ENCODE measurements around the gene SIK2.

The SIK2 gene

GRCh38 chr11:111718436-111718835, 116.2 kb downstream of the SIK2 start:
- Histone ChIP-seq H3K9me3 (ENCODE audit: control insufficient read depth, low read length) (no peaks in the 10 kb centered on the region), H3K36me3 (ENCODE audit: control insufficient read depth, insufficient read depth, low read length) (peaks cover 52% of the 10 kb centered on the region), H3K4me3 (ENCODE audit: extremely low read depth, insufficient read depth, low read length, poor library complexity, severe bottlenecking) (no peak overlapping the region), H3K27ac (ENCODE audit: low read depth, low read length, severe bottlenecking) (peak overlapping the region; percentile 18), H3K4me1 (ENCODE audit: control insufficient read depth, insufficient read depth, low read length, poor library complexity, severe bottlenecking) (peaks cover 11% of the 10 kb centered on the region)
- 84 to 92% methylated on average over 4 to 5 of the region's 6 CpGs for WGBS, 2 experiments (ENCODE audit: insufficient coverage in 2 of 2)

- peaks cover 11% of the 10 kb centered on the region for H3K4me1 ChIP-seq (ENCODE audit: control insufficient read depth, insufficient read depth, low read length, poor library complexity, severe bottlenecking)
- peak overlapping the region; percentile 25 for H3K27ac ChIP-seq (ENCODE audit: low read depth, low read length, severe bottlenecking)
- H3K36me3 ChIP-seq (ENCODE audit: control insufficient read depth, insufficient read depth, low read length) = peaks cover 51% of the 10 kb centered on the region
- WGBS, 2 experiments (ENCODE audit: insufficient coverage in 2 of 2) = 89 to 93% methylated on average over 4 to 5 of the region's 5 CpGs
- H3K4me3 ChIP-seq (ENCODE audit: extremely low read depth, insufficient read depth, low read length, poor library complexity, severe bottlenecking) = no peak overlapping the region
- no peaks in the 10 kb centered on the region for H3K9me3 ChIP-seq (ENCODE audit: control insufficient read depth, low read length)
Observed at GRCh38 chr11:111718859-111719258, 116.6 kb downstream of the SIK2 start.

- H3K4me1 ChIP-seq (ENCODE audit: control insufficient read depth, insufficient read depth, low read length, poor library complexity, severe bottlenecking) = peaks cover 11% of the 10 kb centered on the region
- no peaks in the 10 kb centered on the region for H3K9me3 ChIP-seq (ENCODE audit: control insufficient read depth, low read length)
- WGBS, 2 experiments (ENCODE audit: insufficient coverage in 2 of 2) = 82 to 100% methylated on average over 1 to 2 of the region's 2 CpGs
- peaks cover 54% of the 10 kb centered on the region for H3K36me3 ChIP-seq (ENCODE audit: control insufficient read depth, insufficient read depth, low read length)
- no peak overlapping the region for H3K4me3 ChIP-seq (ENCODE audit: extremely low read depth, insufficient read depth, low read length, poor library complexity, severe bottlenecking)
- H3K27ac ChIP-seq (ENCODE audit: low read depth, low read length, severe bottlenecking) = no peak overlapping the region
Observed at GRCh38 chr11:111719379-111719778, 117.1 kb downstream of the SIK2 start.

GRCh38 chr11:111720801-111721494, 118.7 kb downstream of the SIK2 start:
- H3K36me3 ChIP-seq (ENCODE audit: control insufficient read depth, insufficient read depth, low read length) = peaks cover 69% of the 10 kb centered on the region
- no peak overlapping the region for H3K4me3 ChIP-seq (ENCODE audit: extremely low read depth, insufficient read depth, low read length, poor library complexity, severe bottlenecking)
- no peak overlapping the region for H3K27ac ChIP-seq (ENCODE audit: low read depth, low read length, severe bottlenecking)
- WGBS, 2 experiments (ENCODE audit: insufficient coverage in 2 of 2) = 93 to 100% methylated on average over 4 to 6 of the region's 7 CpGs
- H3K4me1 ChIP-seq (ENCODE audit: control insufficient read depth, insufficient read depth, low read length, poor library complexity, severe bottlenecking) = peaks cover 11% of the 10 kb centered on the region
- no peaks in the 10 kb centered on the region for H3K9me3 ChIP-seq (ENCODE audit: control insufficient read depth, low read length)

- H3K4me3 ChIP-seq (ENCODE audit: extremely low read depth, insufficient read depth, low read length, poor library complexity, severe bottlenecking) = no peak overlapping the region
- H3K36me3 ChIP-seq (ENCODE audit: control insufficient read depth, insufficient read depth, low read length) = peaks cover 79% of the 10 kb centered on the region
- H3K9me3 ChIP-seq (ENCODE audit: control insufficient read depth, low read length) = no peaks in the 10 kb centered on the region
- 94 to 96% methylated on average over 4 to 6 of the region's 8 CpGs for WGBS, 2 experiments (ENCODE audit: insufficient coverage in 2 of 2)
- H3K27ac ChIP-seq (ENCODE audit: low read depth, low read length, severe bottlenecking) = no peak overlapping the region
- peaks cover 11% of the 10 kb centered on the region for H3K4me1 ChIP-seq (ENCODE audit: control insufficient read depth, insufficient read depth, low read length, poor library complexity, severe bottlenecking)
Observed at GRCh38 chr11:111722501-111722900, 120.3 kb downstream of the SIK2 start.

- Histone ChIP-seq H3K36me3 (ENCODE audit: control insufficient read depth, insufficient read depth, low read length) (peaks cover 83% of the 10 kb centered on the region), H3K9me3 (ENCODE audit: control insufficient read depth, low read length) (no peaks in the 10 kb centered on the region), H3K4me3 (ENCODE audit: extremely low read depth, insufficient read depth, low read length, poor library complexity, severe bottlenecking) (no peak overlapping the region), H3K4me1 (ENCODE audit: control insufficient read depth, insufficient read depth, low read length, poor library complexity, severe bottlenecking) (peaks cover 3% of the 10 kb centered on the region), H3K27ac (ENCODE audit: low read depth, low read length, severe bottlenecking) (no peak overlapping the region)
- WGBS, 2 experiments (ENCODE audit: insufficient coverage in 2 of 2) = 70 to 74% methylated on average over 12 to 15 of the region's 15 CpGs
Observed at GRCh38 chr11:111723595-111723994, 121.3 kb downstream of the SIK2 start.

- no peaks in the 10 kb centered on the region for H3K9me3 ChIP-seq (ENCODE audit: control insufficient read depth, low read length)
- no peak overlapping the region for H3K4me3 ChIP-seq (ENCODE audit: extremely low read depth, insufficient read depth, low read length, poor library complexity, severe bottlenecking)
- 88 to 89% methylated on average over 7 of the region's 11 CpGs for WGBS, 2 experiments (ENCODE audit: insufficient coverage in 2 of 2)
- no peak overlapping the region for H3K27ac ChIP-seq (ENCODE audit: low read depth, low read length, severe bottlenecking)
- H3K4me1 ChIP-seq (ENCODE audit: control insufficient read depth, insufficient read depth, low read length, poor library complexity, severe bottlenecking) = peaks cover 2% of the 10 kb centered on the region
- peaks cover 77% of the 10 kb centered on the region for H3K36me3 ChIP-seq (ENCODE audit: control insufficient read depth, insufficient read depth, low read length)
Observed at GRCh38 chr11:111724615-111725129, 122.4 kb downstream of the SIK2 start.

GRCh38 chr11:111725621-111726020, 123.4 kb downstream of the SIK2 start:
- Histone ChIP-seq H3K4me3 (ENCODE audit: extremely low read depth, insufficient read depth, low read length, poor library complexity, severe bottlenecking) (no peak overlapping the region), H3K4me1 (ENCODE audit: control insufficient read depth, insufficient read depth, low read length, poor library complexity, severe bottlenecking) (peaks cover 9% of the 10 kb centered on the region), H3K9me3 (ENCODE audit: control insufficient read depth, low read length) (no peaks in the 10 kb centered on the region), H3K36me3 (ENCODE audit: control insufficient read depth, insufficient read depth, low read length) (peaks cover 67% of the 10 kb centered on the region), H3K27ac (ENCODE audit: low read depth, low read length, severe bottlenecking) (no peak overlapping the region)
- WGBS, 2 experiments (ENCODE audit: insufficient coverage in 2 of 2) = 89 to 93% methylated on average over 9 of the region's 10 CpGs

GRCh38 chr11:111726301-111726713, 124.1 kb downstream of the SIK2 start:
- peaks cover 9% of the 10 kb centered on the region for H3K4me1 ChIP-seq (ENCODE audit: control insufficient read depth, insufficient read depth, low read length, poor library complexity, severe bottlenecking)
- no peak overlapping the region for H3K4me3 ChIP-seq (ENCODE audit: extremely low read depth, insufficient read depth, low read length, poor library complexity, severe bottlenecking)
- H3K36me3 ChIP-seq (ENCODE audit: control insufficient read depth, insufficient read depth, low read length) = peaks cover 60% of the 10 kb centered on the region
- WGBS, 2 experiments (ENCODE audit: insufficient coverage in 2 of 2) = 94 to 97% methylated on average over 4 to 7 of the region's 9 CpGs
- H3K9me3 ChIP-seq (ENCODE audit: control insufficient read depth, low read length) = no peaks in the 10 kb centered on the region
- H3K27ac ChIP-seq (ENCODE audit: low read depth, low read length, severe bottlenecking) = no peak overlapping the region

GRCh38 chr11:111727431-111727830, 125.2 kb downstream of the SIK2 start:
- WGBS, 2 experiments (ENCODE audit: insufficient coverage in 2 of 2) = 85 to 86% methylated on average over 2 to 3 of the region's 7 CpGs
- Histone ChIP-seq H3K4me3 (ENCODE audit: extremely low read depth, insufficient read depth, low read length, poor library complexity, severe bottlenecking) (no peak overlapping the region), H3K9me3 (ENCODE audit: control insufficient read depth, low read length) (no peaks in the 10 kb centered on the region), H3K27ac (ENCODE audit: low read depth, low read length, severe bottlenecking) (no peak overlapping the region), H3K36me3 (ENCODE audit: control insufficient read depth, insufficient read depth, low read length) (peaks cover 49% of the 10 kb centered on the region), H3K4me1 (ENCODE audit: control insufficient read depth, insufficient read depth, low read length, poor library complexity, severe bottlenecking) (peaks cover 10% of the 10 kb centered on the region)

Data from mesodermal cell (in vitro differentiated cells).